Measurements from ENCODE around the gene DIAPH1. TPM values are rescaled to one million over a fixed set of nuclear protein-coding genes. Genes with fewer than 3 reads are reported as not detected.

DIAPH1 gene
- total RNA-seq, 1 donor from 2014 or later = 20.4 TPM

DNA sequence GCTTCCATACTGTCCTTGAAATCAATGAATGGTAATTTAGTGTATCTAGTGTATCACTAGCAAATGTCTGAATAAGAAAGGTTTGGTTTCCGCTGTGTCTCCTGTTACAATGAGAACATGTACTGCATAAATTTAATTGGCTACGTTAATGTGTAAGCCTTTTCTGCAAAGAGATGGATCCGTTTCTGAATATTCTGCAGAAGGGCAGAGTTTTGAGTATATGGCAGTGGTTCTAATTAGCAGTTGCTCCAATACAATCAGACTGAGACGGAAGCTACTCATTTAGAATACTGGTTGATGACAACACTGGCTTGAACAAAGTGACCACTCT is 134.5 kb downstream of the DIAPH1 start:
- H4K20me1 ChIP-seq (ENCODE audit: low read depth) = peaks cover 65% of the 10 kb centered on the region
- H3K4me1 ChIP-seq = peaks cover 21% of the 10 kb centered on the region
- H3K9me3 ChIP-seq (ENCODE audit: low read depth) = no peaks in the 10 kb centered on the region
- no peak for DNase-seq (ENCODE audit: low spot score)
- peak overlapping the region; percentile 100 for H3K4me2 ChIP-seq
- H3K27me3 ChIP-seq = peaks cover 38% of the 10 kb centered on the region
- peak overlapping the region; percentile 80 for H3K4me3 ChIP-seq
- peaks cover 74% of the 10 kb centered on the region for H3K36me3 Mint-ChIP-seq
- peaks cover 7% of the 10 kb centered on the region for H3K27me3 Mint-ChIP-seq (ENCODE audit: insufficient read depth, low read depth)
- TF ChIP-seq EZH2 (IDR thresholded peaks at IDR 0.05) (no peak), EZH2phosphoT487 (IDR thresholded peaks at IDR 0.05) (no peak)
- TF ChIP-seq, protein P1, sequence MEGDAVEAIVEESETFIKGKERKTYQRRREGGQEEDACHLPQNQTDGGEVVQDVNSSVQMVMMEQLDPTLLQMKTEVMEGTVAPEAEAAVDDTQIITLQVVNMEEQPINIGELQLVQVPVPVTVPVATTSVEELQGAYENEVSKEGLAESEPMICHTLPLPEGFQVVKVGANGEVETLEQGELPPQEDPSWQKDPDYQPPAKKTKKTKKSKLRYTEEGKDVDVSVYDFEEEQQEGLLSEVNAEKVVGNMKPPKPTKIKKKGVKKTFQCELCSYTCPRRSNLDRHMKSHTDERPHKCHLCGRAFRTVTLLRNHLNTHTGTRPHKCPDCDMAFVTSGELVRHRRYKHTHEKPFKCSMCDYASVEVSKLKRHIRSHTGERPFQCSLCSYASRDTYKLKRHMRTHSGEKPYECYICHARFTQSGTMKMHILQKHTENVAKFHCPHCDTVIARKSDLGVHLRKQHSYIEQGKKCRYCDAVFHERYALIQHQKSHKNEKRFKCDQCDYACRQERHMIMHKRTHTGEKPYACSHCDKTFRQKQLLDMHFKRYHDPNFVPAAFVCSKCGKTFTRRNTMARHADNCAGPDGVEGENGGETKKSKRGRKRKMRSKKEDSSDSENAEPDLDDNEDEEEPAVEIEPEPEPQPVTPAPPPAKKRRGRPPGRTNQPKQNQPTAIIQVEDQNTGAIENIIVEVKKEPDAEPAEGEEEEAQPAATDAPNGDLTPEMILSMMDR (IDR thresholded peaks at IDR 0.05) = no peak
- no peaks in the 10 kb centered on the region for H3K36me3 ChIP-seq
- H3K9me3 Mint-ChIP-seq = peaks cover 76% of the 10 kb centered on the region
- H3K4me1 Mint-ChIP-seq = peaks cover 31% of the 10 kb centered on the region
- no peak overlapping the region for H3K9ac ChIP-seq
- H3K27ac ChIP-seq = no peak overlapping the region
- peaks cover 40% of the 10 kb centered on the region for H3K79me2 ChIP-seq (ENCODE audit: low read depth)
- H2AFZ ChIP-seq (replicated peaks) = no peak overlapping the region
- no peak overlapping the region for H3K27ac Mint-ChIP-seq
- H3F3A ChIP-seq (ENCODE audit: low read depth) = peaks cover 28% of the 10 kb centered on the region
- peak overlapping the region; percentile 66 for H3K4me3 Mint-ChIP-seq

DNA sequence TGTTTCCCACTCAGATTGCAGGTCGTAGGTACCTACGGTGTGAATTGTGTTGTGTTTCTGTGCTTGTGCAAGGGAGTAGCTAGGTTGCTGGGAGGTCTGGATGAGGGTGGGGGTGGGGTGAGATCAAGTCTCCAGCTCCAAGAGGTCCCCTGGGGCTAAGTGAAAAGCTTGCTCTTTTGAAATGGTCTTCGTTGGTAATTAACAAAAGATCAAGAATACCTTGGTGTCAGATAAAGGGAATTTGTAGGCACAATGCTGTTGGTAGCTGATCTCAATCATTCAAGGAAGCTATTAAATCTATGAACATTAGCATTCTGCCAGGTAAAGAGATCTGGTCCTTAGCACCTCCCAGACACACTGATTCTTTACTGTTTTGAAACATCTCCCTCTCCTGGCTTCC is 134.9 kb downstream of the DIAPH1 start:
- Mint-ChIP-seq H3K27ac (peak overlapping the region; percentile 47), H3K36me3 (peaks cover 73% of the 10 kb centered on the region), H3K9me3 (peaks cover 75% of the 10 kb centered on the region), H3K4me1 (peaks cover 31% of the 10 kb centered on the region), H3K4me3 (peak overlapping the region; percentile 66), H3K27me3 (ENCODE audit: insufficient read depth, low read depth) (peaks cover 7% of the 10 kb centered on the region)
- H3K79me2 ChIP-seq (ENCODE audit: low read depth) = peaks cover 40% of the 10 kb centered on the region
- peaks cover 36% of the 10 kb centered on the region for H3K27me3 ChIP-seq
- TF ChIP-seq, protein P1 (IDR thresholded peaks at IDR 0.05) = no peak
- no peak for TF ChIP-seq EZH2 (IDR thresholded peaks at IDR 0.05)
- TF ChIP-seq EZH2phosphoT487 (IDR thresholded peaks at IDR 0.05) = no peak
- peak overlapping the region; percentile 80 for H3K4me3 ChIP-seq
- peaks cover 21% of the 10 kb centered on the region for H3K4me1 ChIP-seq
- peaks cover 28% of the 10 kb centered on the region for H3F3A ChIP-seq (ENCODE audit: low read depth)
- H2AFZ ChIP-seq (replicated peaks) = no peak overlapping the region
- no peak overlapping the region for H3K27ac ChIP-seq
- H3K9me3 ChIP-seq (ENCODE audit: low read depth) = no peaks in the 10 kb centered on the region
- no peak overlapping the region for H3K9ac ChIP-seq
- DNase-seq (ENCODE audit: low spot score) = peak; percentile 60
- H3K36me3 ChIP-seq = no peaks in the 10 kb centered on the region
- peak overlapping the region; percentile 100 for H3K4me2 ChIP-seq
- peaks cover 66% of the 10 kb centered on the region for H4K20me1 ChIP-seq (ENCODE audit: low read depth)

DNA sequence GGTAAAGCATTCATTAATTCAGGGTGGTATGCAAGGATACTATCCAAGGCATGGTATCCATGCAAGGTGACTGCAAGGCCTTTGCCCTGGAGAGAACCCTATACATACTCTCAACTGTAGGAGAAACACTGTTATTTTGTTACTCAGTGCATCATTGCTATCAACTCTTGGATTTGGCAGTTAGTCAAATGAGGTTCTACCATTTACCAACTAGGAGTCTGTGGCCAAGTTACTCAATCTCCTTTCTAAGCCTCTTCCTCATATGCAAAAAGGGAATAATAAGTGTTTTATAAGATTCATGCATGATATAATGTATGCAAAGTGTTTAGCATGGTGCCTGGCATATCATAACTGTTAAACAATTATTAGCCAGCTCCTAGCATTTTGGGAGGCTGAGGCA is 139.0 kb downstream of the DIAPH1 start:
- H3K27me3 Mint-ChIP-seq (ENCODE audit: insufficient read depth, low read depth) = peaks cover 10% of the 10 kb centered on the region
- no peak overlapping the region for H3K27ac Mint-ChIP-seq
- Histone ChIP-seq H3K4me2 (no peak overlapping the region), H3F3A (ENCODE audit: low read depth) (peaks cover 32% of the 10 kb centered on the region), H3K9ac (no peak overlapping the region), H3K27me3 (peaks cover 38% of the 10 kb centered on the region), H3K4me3 (no peak overlapping the region), H3K36me3 (no peaks in the 10 kb centered on the region), H4K20me1 (ENCODE audit: low read depth) (peaks cover 54% of the 10 kb centered on the region), H3K4me1 (peaks cover 20% of the 10 kb centered on the region), H2AFZ (replicated peaks) (no peak overlapping the region), H3K9me3 (ENCODE audit: low read depth) (no peaks in the 10 kb centered on the region), H3K27ac (no peak overlapping the region), H3K79me2 (ENCODE audit: low read depth) (peaks cover 13% of the 10 kb centered on the region)
- H3K9me3 Mint-ChIP-seq = peaks cover 71% of the 10 kb centered on the region
- DNase-seq (ENCODE audit: low spot score) = no peak
- peaks cover 70% of the 10 kb centered on the region for H3K36me3 Mint-ChIP-seq
- peaks cover 36% of the 10 kb centered on the region for H3K4me1 Mint-ChIP-seq
- H3K4me3 Mint-ChIP-seq = no peak overlapping the region
- TF ChIP-seq EZH2 (IDR thresholded peaks at IDR 0.05) = no peak
- TF ChIP-seq, protein P1 (IDR thresholded peaks at IDR 0.05) = no peak
- no peak for TF ChIP-seq EZH2phosphoT487 (IDR thresholded peaks at IDR 0.05)

Measured in neural progenitor cell (in vitro differentiated cells).